Fibroblast of peridontal ligament (primary cell): ENCODE measurements around the gene SLC31A1.
"Not testable (repeated sequence)": the region's sequence is repeated elsewhere in the genome, so short reads cannot be mapped to it uniquely, and the experiment has no call there.

Experiments used
- DNase-seq: peaks from one replicate; pipeline ENCODE4 v3.0.0-alpha.2; 2010; ENCODE audit errors: extremely low read depth

The SLC31A1 gene

GRCh38 chr9:113261917-113262671, 40.8 kb downstream of the SLC31A1 start:
- no peak for DNase-seq

GRCh38 chr9:113266174-113266573, 44.8 kb downstream of the SLC31A1 start:
- DNase-seq: no peak

- DNase-seq: no peak
Observed at GRCh38 chr9:113267911-113268566, 46.7 kb downstream of the SLC31A1 start.

GRCh38 chr9:113269355-113269754, 48.0 kb downstream of the SLC31A1 start:
- DNase-seq: no peak

- no peak for DNase-seq
Observed at GRCh38 chr9:113269871-113270270, 48.5 kb downstream of the SLC31A1 start.

GRCh38 chr9:113274474-113275156, 53.3 kb downstream of the SLC31A1 start:
- peak; percentile 79 for DNase-seq

GRCh38 chr9:113275157-113276131, 54.1 kb downstream of the SLC31A1 start, which contains the start of the genes CDC26 and PRPF4:
Gene CDC26 (minus strand): TSS chr9:113275572. CDS start chr9:113272507, 3,065 bp downstream.
Gene PRPF4 (plus strand): TSS chr9:113275658. CDS start chr9:113275744, 86 bp downstream.
- DNase-seq: peak; percentile 98

- no peak for DNase-seq
Observed at GRCh38 chr9:113278840-113279239, 57.5 kb downstream of the SLC31A1 start.

- DNase-seq: no peak
Observed at GRCh38 chr9:113281356-113281755, 60.0 kb downstream of the SLC31A1 start.

GRCh38 chr9:113289091-113289490, 67.7 kb downstream of the SLC31A1 start:
- DNase-seq: no peak

- no peak for DNase-seq
Observed at GRCh38 chr9:113290052-113290607, 68.8 kb downstream of the SLC31A1 start.

- peak; percentile 94 for DNase-seq
Observed at GRCh38 chr9:113293285-113293878, 72.0 kb downstream of the SLC31A1 start.

- not testable (repeated sequence) for DNase-seq
Observed at GRCh38 chr9:113296247-113296646, 74.9 kb downstream of the SLC31A1 start.

- DNase-seq: peak; percentile 75
Observed at GRCh38 chr9:113296796-113297558, 75.6 kb downstream of the SLC31A1 start.

- no peak for DNase-seq
Observed at GRCh38 chr9:113298311-113298710, 77.0 kb downstream of the SLC31A1 start.

- DNase-seq: no peak
Observed at GRCh38 chr9:113298924-113299770, 77.8 kb downstream of the SLC31A1 start.

GRCh38 chr9:113299800-113300292, 78.5 kb downstream of the SLC31A1 start:
- DNase-seq: no peak

- DNase-seq: peak; percentile 6
Observed at GRCh38 chr9:113301548-113301947, 80.2 kb downstream of the SLC31A1 start.
